CD4-positive, alpha-beta T cell treated with Interleukin-10 for 1 hour (primary cell): ENCODE measurements around the gene ARHGEF2.

Experiments
- DNase-seq: peaks from one replicate; pipeline ENCODE4 v3.0.0-alpha.2; 2020

ARHGEF2 gene

GRCh38 chr1:155904261-155904660 is 74.1 kb downstream of the ARHGEF2 start:
- no peak for DNase-seq

- DNase-seq: no peak
These were observed 78.2 kb downstream of the ARHGEF2 start for GRCh38 chr1:155900161-155900560.

- no peak for DNase-seq
These were observed 78.7 kb downstream of the ARHGEF2 start for GRCh38 chr1:155899683-155900082.

- no peak for DNase-seq
These were observed 79.5 kb downstream of the ARHGEF2 start for GRCh38 chr1:155898888-155899287.

GRCh38 chr1:155897746-155898145 is 80.6 kb downstream of the ARHGEF2 start:
- DNase-seq: no peak
